ENCODE results near the gene DNAJC18. TPM values are rescaled to one million over a fixed set of nuclear protein-coding genes. Genes with fewer than 3 reads are reported as not detected.

Gene DNAJC18
- total RNA-seq, 1 experiment from 2014 or later: 12.5 TPM

GRCh38 chr5:139461698-139462097, 22.4 kb upstream of the DNAJC18 start:
- H3K4me1 Mint-ChIP-seq (ENCODE audit: low read depth, unreplicated experiment): no peaks in the 10 kb centered on the region
- TF ChIP-seq CTCF (IDR thresholded peaks at IDR 0.05; ENCODE audit: insufficient read depth in 1 of 2, low read depth in 1 of 2, low read length in 1 of 2, severe bottlenecking in 1 of 2, unreplicated experiment in 1 of 2): no peak
- H3K4me3 ChIP-seq (ENCODE audit: low read depth, low read length): no peak overlapping the region
- no peaks in the 10 kb centered on the region for H3K9me3 ChIP-seq
- ChIA-PET POLR2A (no interaction called here), CTCF (no interaction called here)
- H3K27ac Mint-ChIP-seq (ENCODE audit: unreplicated experiment): no peak overlapping the region
- H3K4me1 ChIP-seq: peaks cover 12% of the 10 kb centered on the region
- H3K27me3 Mint-ChIP-seq (ENCODE audit: insufficient read depth, unreplicated experiment): no peaks in the 10 kb centered on the region
- DNase-seq: no peak
- H3K9me3 Mint-ChIP-seq (ENCODE audit: unreplicated experiment): no peaks in the 10 kb centered on the region
- intact Hi-C loops (cut with micrococcal nuclease; ENCODE audit: unreplicated experiment): no loop called here
- H3K27me3 ChIP-seq (replicated peaks; ENCODE audit: control insufficient read depth, insufficient read depth, low read length): no peaks in the 10 kb centered on the region
- no peaks in the 10 kb centered on the region for H3K36me3 ChIP-seq (ENCODE audit: control insufficient read depth, insufficient read depth, low read length)
- H3K4me3 Mint-ChIP-seq (ENCODE audit: unreplicated experiment): no peak overlapping the region
- BruUV-seq (replicated peaks): no TSS peak
- H3K36me3 Mint-ChIP-seq (ENCODE audit: insufficient read depth, unreplicated experiment): no peaks in the 10 kb centered on the region

GRCh38 chr5:139461176-139461575, 21.9 kb upstream of the DNAJC18 start:
- Histone ChIP-seq H3K4me3 (ENCODE audit: low read depth, low read length) (no peak overlapping the region), H3K27me3 (replicated peaks; ENCODE audit: control insufficient read depth, insufficient read depth, low read length) (no peaks in the 10 kb centered on the region), H3K36me3 (ENCODE audit: control insufficient read depth, insufficient read depth, low read length) (no peaks in the 10 kb centered on the region), H3K4me1 (peaks cover 12% of the 10 kb centered on the region), H3K9me3 (no peaks in the 10 kb centered on the region)
- no peaks in the 10 kb centered on the region for H3K27me3 Mint-ChIP-seq (ENCODE audit: insufficient read depth, unreplicated experiment)
- no peaks in the 10 kb centered on the region for H3K36me3 Mint-ChIP-seq (ENCODE audit: insufficient read depth, unreplicated experiment)
- no peak overlapping the region for H3K27ac Mint-ChIP-seq (ENCODE audit: unreplicated experiment)
- H3K9me3 Mint-ChIP-seq (ENCODE audit: unreplicated experiment): no peaks in the 10 kb centered on the region
- POLR2A ChIA-PET: no interaction called here
- BruUV-seq (replicated peaks): no TSS peak
- CTCF ChIA-PET: no interaction called here
- intact Hi-C loops (cut with micrococcal nuclease; ENCODE audit: unreplicated experiment): no loop called here
- DNase-seq: no peak
- no peak overlapping the region for H3K4me3 Mint-ChIP-seq (ENCODE audit: unreplicated experiment)
- no peaks in the 10 kb centered on the region for H3K4me1 Mint-ChIP-seq (ENCODE audit: low read depth, unreplicated experiment)
- no peak for TF ChIP-seq CTCF (IDR thresholded peaks at IDR 0.05; ENCODE audit: insufficient read depth in 1 of 2, low read depth in 1 of 2, low read length in 1 of 2, severe bottlenecking in 1 of 2, unreplicated experiment in 1 of 2)

GRCh38 chr5:139460455-139460854, 21.1 kb upstream of the DNAJC18 start:
- no TSS peak for BruUV-seq (replicated peaks)
- Histone ChIP-seq H3K4me1 (peaks cover 12% of the 10 kb centered on the region), H3K36me3 (ENCODE audit: control insufficient read depth, insufficient read depth, low read length) (no peaks in the 10 kb centered on the region), H3K4me3 (ENCODE audit: low read depth, low read length) (no peak overlapping the region), H3K27me3 (replicated peaks; ENCODE audit: control insufficient read depth, insufficient read depth, low read length) (no peaks in the 10 kb centered on the region), H3K9me3 (no peaks in the 10 kb centered on the region)
- Mint-ChIP-seq H3K4me1 (ENCODE audit: low read depth, unreplicated experiment) (no peaks in the 10 kb centered on the region), H3K4me3 (ENCODE audit: unreplicated experiment) (no peak overlapping the region), H3K27ac (ENCODE audit: unreplicated experiment) (no peak overlapping the region), H3K9me3 (ENCODE audit: unreplicated experiment) (no peaks in the 10 kb centered on the region), H3K27me3 (ENCODE audit: insufficient read depth, unreplicated experiment) (no peaks in the 10 kb centered on the region), H3K36me3 (ENCODE audit: insufficient read depth, unreplicated experiment) (no peaks in the 10 kb centered on the region)
- ChIA-PET CTCF (no interaction called here), POLR2A (no interaction called here)
- DNase-seq: no peak
- intact Hi-C loops (cut with micrococcal nuclease; ENCODE audit: unreplicated experiment): no loop called here
- no peak for TF ChIP-seq CTCF (IDR thresholded peaks at IDR 0.05; ENCODE audit: insufficient read depth in 1 of 2, low read depth in 1 of 2, low read length in 1 of 2, severe bottlenecking in 1 of 2, unreplicated experiment in 1 of 2)

All from Caco-2 (cell line).